HG02943 (cell line): Measurements from ENCODE around the gene NDUFV3.
"Not testable (repeated sequence)": the region's sequence is repeated elsewhere in the genome, so short reads cannot be mapped to it uniquely, and the experiment has no call there.

Source experiments
- ATAC-seq: cut with Tn5 transposase; IDR thresholded peaks from one replicate; pipeline ENCODE4 v1.9.1; 2021; ENCODE audit warnings: mild to moderate bottlenecking, low read depth, moderate library complexity; ENCODE audit not compliant: unreplicated experiment

NDUFV3 gene

GRCh38 chr21:42931560-42932235, 38.6 kb downstream of the NDUFV3 start:
- no peak for ATAC-seq

GRCh38 chr21:42932378-42933136, 39.4 kb downstream of the NDUFV3 start:
- not testable (repeated sequence) for ATAC-seq

GRCh38 chr21:42933137-42933970, 40.2 kb downstream of the NDUFV3 start:
- not testable (repeated sequence) for ATAC-seq

- not testable (repeated sequence) for ATAC-seq
These were observed 40.9 kb downstream of the NDUFV3 start for GRCh38 chr21:42933973-42934372.

- not testable (repeated sequence) for ATAC-seq
These were observed 43.3 kb downstream of the NDUFV3 start for GRCh38 chr21:42936360-42936759.

- ATAC-seq = not testable (repeated sequence)
These were observed 44.2 kb downstream of the NDUFV3 start for GRCh38 chr21:42937034-42937940.

GRCh38 chr21:42937960-42938605, 45.0 kb downstream of the NDUFV3 start:
- no peak for ATAC-seq

GRCh38 chr21:42938606-42938995, 45.5 kb downstream of the NDUFV3 start:
- not testable (repeated sequence) for ATAC-seq

- ATAC-seq = no peak
These were observed 46.7 kb downstream of the NDUFV3 start for GRCh38 chr21:42939582-42940413.

- ATAC-seq = no peak
These were observed 48.6 kb downstream of the NDUFV3 start for GRCh38 chr21:42941696-42942085.

- no peak for ATAC-seq
These were observed 49.1 kb downstream of the NDUFV3 start for GRCh38 chr21:42942244-42942643.

GRCh38 chr21:42949094-42949755, 56.1 kb downstream of the NDUFV3 start:
- ATAC-seq = not testable (repeated sequence)

GRCh38 chr21:42951193-42951592, 58.1 kb downstream of the NDUFV3 start:
- not testable (repeated sequence) for ATAC-seq

- no peak for ATAC-seq
These were observed 63.9 kb downstream of the NDUFV3 start for GRCh38 chr21:42956824-42957630.

- ATAC-seq = not testable (repeated sequence)
These were observed 65.0 kb downstream of the NDUFV3 start for GRCh38 chr21:42958122-42958521.

GRCh38 chr21:42959728-42960127, 66.6 kb downstream of the NDUFV3 start:
- no peak for ATAC-seq

GRCh38 chr21:42962380-42963007, 69.4 kb downstream of the NDUFV3 start:
- ATAC-seq = no peak
